ENCODE results near the gene ZNF423. TPM values are rescaled to one million over a fixed set of nuclear protein-coding genes. Genes with fewer than 3 reads are reported as not detected.
A peak's percentile ranks its signal among the peaks of the same experiment; 100 is the strongest.

ZNF423 gene
- total and polyA plus RNA-seq, 12 donors, result 1.7 to 10.6 (median 5.5) TPM

- H3K9me3 ChIP-seq (replicated peaks in 1 of 3), result no peaks in the 10 kb centered on the region
- no peak overlapping the region for H3K27ac ChIP-seq
- H3K4me3 ChIP-seq, result no peak overlapping the region
- intact Hi-C loops (cut with DNase I), result loop anchor here (5.0 to 10.0 kb wide), 2 partner anchors 96 to 183 kb away; no protein-coding TSS in a partner anchor
- no peaks in the 10 kb centered on the region for H3K36me3 ChIP-seq (replicated peaks in 1 of 2)
- 85 to 90% (median 86%) methylated on average over 14 to 21 of the region's 21 CpGs for WGBS, 4 donors
- peak in 1 of 7 donors; percentile 18 for DNase-seq
- no peaks in the 10 kb centered on the region for H3K27me3 ChIP-seq
- H3K4me1 ChIP-seq (replicated peaks in 1 of 2), result no peaks in the 10 kb centered on the region
- no peak for TF ChIP-seq POLR2A (IDR thresholded peaks at IDR 0.05)
- TF ChIP-seq, protein P1, sequence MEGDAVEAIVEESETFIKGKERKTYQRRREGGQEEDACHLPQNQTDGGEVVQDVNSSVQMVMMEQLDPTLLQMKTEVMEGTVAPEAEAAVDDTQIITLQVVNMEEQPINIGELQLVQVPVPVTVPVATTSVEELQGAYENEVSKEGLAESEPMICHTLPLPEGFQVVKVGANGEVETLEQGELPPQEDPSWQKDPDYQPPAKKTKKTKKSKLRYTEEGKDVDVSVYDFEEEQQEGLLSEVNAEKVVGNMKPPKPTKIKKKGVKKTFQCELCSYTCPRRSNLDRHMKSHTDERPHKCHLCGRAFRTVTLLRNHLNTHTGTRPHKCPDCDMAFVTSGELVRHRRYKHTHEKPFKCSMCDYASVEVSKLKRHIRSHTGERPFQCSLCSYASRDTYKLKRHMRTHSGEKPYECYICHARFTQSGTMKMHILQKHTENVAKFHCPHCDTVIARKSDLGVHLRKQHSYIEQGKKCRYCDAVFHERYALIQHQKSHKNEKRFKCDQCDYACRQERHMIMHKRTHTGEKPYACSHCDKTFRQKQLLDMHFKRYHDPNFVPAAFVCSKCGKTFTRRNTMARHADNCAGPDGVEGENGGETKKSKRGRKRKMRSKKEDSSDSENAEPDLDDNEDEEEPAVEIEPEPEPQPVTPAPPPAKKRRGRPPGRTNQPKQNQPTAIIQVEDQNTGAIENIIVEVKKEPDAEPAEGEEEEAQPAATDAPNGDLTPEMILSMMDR (IDR thresholded peaks at IDR 0.05), result no peak
Measured at GRCh38 chr16:49590166-49590871, 265.6 kb downstream of the ZNF423 start.

- Histone ChIP-seq H3K4me3 (no peak overlapping the region), H3K27ac (no peak overlapping the region), H3K36me3 (replicated peaks in 1 of 2) (no peaks in the 10 kb centered on the region), H3K9me3 (replicated peaks in 1 of 3) (no peaks in the 10 kb centered on the region), H3K4me1 (replicated peaks in 1 of 2) (no peaks in the 10 kb centered on the region), H3K27me3 (no peaks in the 10 kb centered on the region)
- intact Hi-C loops (cut with DNase I), result loop anchor here (5.0 to 10.0 kb wide), 2 partner anchors 95 to 182 kb away; no protein-coding TSS in a partner anchor
- TF ChIP-seq, protein P1 (IDR thresholded peaks at IDR 0.05), result no peak
- TF ChIP-seq POLR2A (IDR thresholded peaks at IDR 0.05), result no peak
- DNase-seq, result peak in 2 of 7 donors; percentile 9 to 25
- 83 to 94% (median 88%) methylated on average over 15 of the region's 15 CpGs for WGBS, 4 donors
Measured at GRCh38 chr16:49589544-49590031, 266.3 kb downstream of the ZNF423 start.

- DNase-seq, result peak in 1 of 7 donors; percentile 10
- no peak overlapping the region for H3K4me3 ChIP-seq
- 85 to 96% (median 90%) methylated on average over 5 of the region's 5 CpGs for WGBS, 4 donors
- no peak for TF ChIP-seq POLR2A (IDR thresholded peaks at IDR 0.05)
- TF ChIP-seq, protein P1 (IDR thresholded peaks at IDR 0.05), result no peak
- H3K27me3 ChIP-seq, result no peaks in the 10 kb centered on the region
- intact Hi-C loops (cut with DNase I), result no loop called here
- H3K36me3 ChIP-seq (replicated peaks in 1 of 2), result no peaks in the 10 kb centered on the region
- H3K27ac ChIP-seq, result no peak overlapping the region
- H3K9me3 ChIP-seq (replicated peaks in 1 of 3), result no peaks in the 10 kb centered on the region
- no peaks in the 10 kb centered on the region for H3K4me1 ChIP-seq (replicated peaks in 1 of 2)
Measured at GRCh38 chr16:49588729-49589384, 267.1 kb downstream of the ZNF423 start.

DNA sequence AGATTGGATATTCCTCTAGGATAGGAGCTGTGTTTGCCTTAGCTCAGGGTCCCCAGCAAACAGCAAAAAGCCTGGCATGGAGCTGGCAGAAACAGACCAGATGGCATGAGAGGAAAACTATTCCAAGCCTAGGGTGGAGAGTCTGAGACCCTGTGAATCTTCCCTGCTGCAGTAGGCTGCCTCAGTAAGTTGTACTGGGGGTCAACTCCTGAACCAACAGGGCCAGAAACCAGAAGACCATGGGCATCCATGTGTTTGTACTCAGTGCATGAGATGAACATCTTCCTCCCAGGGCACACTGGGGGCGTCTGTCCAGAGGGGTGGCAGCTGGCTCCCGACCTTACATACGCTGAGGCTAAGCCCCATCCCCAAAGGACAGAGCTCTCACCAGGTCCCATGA is 267.9 kb downstream of the ZNF423 start:
- Histone ChIP-seq H3K4me1 (replicated peaks in 1 of 2) (no peaks in the 10 kb centered on the region), H3K4me3 (no peak overlapping the region), H3K9me3 (replicated peaks in 1 of 3) (no peaks in the 10 kb centered on the region), H3K27me3 (no peaks in the 10 kb centered on the region), H3K36me3 (replicated peaks in 1 of 2) (no peaks in the 10 kb centered on the region), H3K27ac (no peak overlapping the region)
- 74 to 100% (median 97%) methylated on average over 3 of the region's 3 CpGs for WGBS, 4 donors
- intact Hi-C loops (cut with DNase I), result no loop called here
- no peak for TF ChIP-seq POLR2A (IDR thresholded peaks at IDR 0.05)
- TF ChIP-seq, protein P1 (IDR thresholded peaks at IDR 0.05), result no peak
- DNase-seq, result peak in 1 of 7 donors; percentile 9
